LNCaP clone FGC (cell line): ENCODE results near the gene HTRA3.

Experiments used
- DNase-seq: peaks from one replicate; pipeline ENCODE4 v3.0.0-alpha.2; 2011; ENCODE audit warnings: low read depth
- H3K4me3 ChIP-seq: 2 replicates; pipeline ENCODE4 v1.5.1; 2011; ENCODE audit warnings: mild to moderate bottlenecking, low read depth, low read length, control low read depth
- CTCF ChIP-seq: IDR thresholded peaks from 2 replicates; pipeline ENCODE4 v1.5.1; 2012; ENCODE audit warnings: mild to moderate bottlenecking; ENCODE audit not compliant: control insufficient read depth, insufficient read depth; ENCODE audit errors: extremely low read depth

Gene HTRA3

GRCh38 chr4:8234715-8235114 is 34.8 kb upstream of the HTRA3 start:
- no peak for TF ChIP-seq CTCF
- DNase-seq: no peak
- no peak overlapping the region for H3K4me3 ChIP-seq

DNA sequence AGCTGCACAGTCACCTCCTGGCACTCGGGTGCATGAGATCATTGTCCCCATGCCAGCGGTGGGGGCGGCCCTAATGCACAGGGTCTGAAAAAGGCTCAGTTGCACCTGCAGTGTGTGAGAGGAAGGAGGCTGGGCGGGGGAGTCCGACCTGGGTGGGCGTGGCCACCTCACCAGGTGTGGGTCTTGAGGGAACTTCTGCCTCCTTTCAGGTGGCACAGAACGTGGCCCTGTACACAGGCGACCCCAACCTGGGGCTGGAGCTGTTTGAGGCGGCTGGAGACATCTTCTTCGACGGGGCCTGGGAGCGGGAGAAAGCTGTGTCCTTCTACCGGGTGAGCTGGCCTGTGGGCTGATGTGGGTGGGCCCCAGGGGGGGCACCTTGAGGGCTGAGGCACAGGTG is 34.3 kb upstream of the HTRA3 start:
- TF ChIP-seq CTCF: no peak
- no peak overlapping the region for H3K4me3 ChIP-seq
- no peak for DNase-seq

DNA sequence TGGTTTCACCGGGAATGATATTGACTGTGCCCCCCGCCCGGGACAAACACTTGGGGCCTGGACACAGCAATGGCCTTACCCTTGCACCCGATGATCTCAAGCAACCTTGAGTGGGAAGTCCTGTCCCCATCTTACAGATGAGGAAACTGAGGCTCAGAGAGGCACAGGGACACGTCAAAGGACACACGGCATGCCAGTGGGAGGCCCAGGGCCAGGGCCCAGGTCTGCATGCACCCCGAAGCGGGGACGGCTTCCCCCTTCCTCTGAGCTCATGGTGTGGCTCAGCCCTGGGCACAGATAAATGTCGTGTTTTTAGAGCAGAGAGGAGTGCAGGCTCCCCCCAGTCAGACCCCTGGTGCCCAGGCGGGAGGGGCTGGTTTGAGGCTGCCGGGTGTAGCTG is 33.9 kb upstream of the HTRA3 start:
- no peak for TF ChIP-seq CTCF
- DNase-seq: no peak
- H3K4me3 ChIP-seq: no peak overlapping the region

GRCh38 chr4:8236106-8236919 is 33.2 kb upstream of the HTRA3 start:
- no peak for DNase-seq
- TF ChIP-seq CTCF: no peak
- H3K4me3 ChIP-seq: no peak overlapping the region

- no peak for TF ChIP-seq CTCF
- no peak overlapping the region for H3K4me3 ChIP-seq
- no peak for DNase-seq
Observed at GRCh38 chr4:8236920-8237195, 32.7 kb upstream of the HTRA3 start.

DNA sequence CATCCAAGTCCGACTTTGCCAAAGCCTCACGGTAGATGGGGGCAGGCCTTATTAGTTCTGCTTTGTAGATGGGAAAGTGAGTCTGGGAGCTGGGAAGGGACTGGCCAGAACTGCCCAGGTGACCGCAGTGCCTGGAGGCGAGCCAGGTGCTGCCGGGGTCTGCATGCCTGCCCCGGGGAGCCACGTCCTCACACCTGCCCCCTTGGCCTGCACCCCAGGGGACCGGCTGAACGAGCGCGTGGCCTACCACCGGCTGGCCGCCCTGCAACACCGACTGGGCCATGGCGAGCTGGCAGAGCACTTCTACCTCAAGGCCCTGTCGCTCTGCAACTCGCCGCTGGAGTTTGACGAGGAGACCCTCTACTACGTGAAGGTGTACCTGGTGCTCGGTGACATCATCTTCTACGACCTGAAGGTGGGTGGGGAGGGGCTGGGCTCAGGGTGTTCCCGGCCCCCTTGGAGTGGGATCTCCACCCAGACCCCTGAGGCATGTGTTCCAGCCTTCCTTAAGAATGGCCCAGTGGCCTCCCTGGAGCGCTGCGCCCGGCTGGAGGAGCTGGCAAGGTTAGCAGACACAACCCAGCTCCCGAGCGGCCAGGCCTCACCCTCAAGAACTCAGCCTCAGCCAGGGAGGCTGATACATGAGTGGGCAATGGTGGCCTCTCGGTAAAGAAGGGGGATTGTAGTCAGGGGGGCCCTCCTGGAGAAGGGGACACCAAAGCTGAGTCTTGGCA is 32.1 kb upstream of the HTRA3 start:
- no peak for DNase-seq
- TF ChIP-seq CTCF: no peak
- H3K4me3 ChIP-seq: no peak overlapping the region
